ENCODE measurements around the gene P4HTM.

DNA sequence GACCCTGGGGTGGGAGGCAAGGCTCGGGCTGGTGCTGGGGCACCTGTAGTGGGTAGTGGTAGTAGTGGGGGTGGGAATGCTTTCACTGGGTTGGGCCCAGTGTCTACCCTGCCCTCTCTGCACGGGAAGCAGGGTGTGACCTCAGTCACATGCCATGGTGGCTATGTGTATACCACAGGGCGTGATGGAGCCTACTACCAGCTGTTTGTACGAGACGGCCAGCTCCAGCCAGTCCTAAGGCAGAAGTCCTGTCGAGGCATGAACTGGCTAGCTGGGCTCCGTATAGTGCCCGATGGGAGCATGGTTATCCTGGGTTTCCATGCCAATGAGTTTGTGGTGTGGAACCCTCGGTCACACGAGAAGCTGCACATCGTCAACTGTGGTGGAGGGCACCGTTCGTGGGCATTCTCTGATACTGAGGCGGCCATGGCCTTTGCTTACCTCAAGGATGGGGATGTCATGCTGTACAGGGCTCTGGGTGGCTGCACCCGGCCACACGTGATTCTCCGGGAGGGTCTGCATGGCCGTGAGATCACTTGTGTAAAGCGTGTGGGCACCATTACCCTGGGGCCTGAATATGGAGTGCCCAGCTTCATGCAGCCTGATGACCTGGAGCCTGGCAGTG is 23.2 kb downstream of the P4HTM start:
- TF ChIP-seq CTCF (IDR thresholded peaks at IDR 0.05; ENCODE audit: insufficient read depth, low read depth, low read length) (no peak), EZH2 (IDR thresholded peaks at IDR 0.05; ENCODE audit: insufficient read depth, low read length) (no peak)
